ENCODE results near the gene COG7.
"Not testable (repeated sequence)": the region's sequence is repeated elsewhere in the genome, so short reads cannot be mapped to it uniquely, and the experiment has no call there.

Gene COG7

DNA sequence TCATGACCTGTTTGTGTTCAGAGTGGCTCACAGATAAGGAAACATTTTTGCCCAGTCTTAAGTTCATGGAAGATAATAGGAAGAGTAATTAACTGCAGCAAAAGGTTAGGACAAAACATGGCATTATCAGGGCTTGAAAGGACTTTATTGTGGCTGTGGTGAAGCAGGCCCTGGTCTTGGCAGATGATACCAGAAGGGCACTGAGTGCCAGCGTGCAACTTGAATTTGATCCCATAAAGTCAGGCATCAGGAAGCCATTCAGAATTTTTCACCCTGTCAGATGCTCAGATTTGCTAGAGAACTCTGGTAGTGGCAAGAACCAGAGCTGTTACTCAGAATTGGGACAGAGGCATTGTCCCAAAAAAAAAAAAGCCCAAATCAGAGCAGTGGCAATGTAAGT lies 11.2 kb upstream of the COG7 start:
- Histone ChIP-seq H4K20me1 (ENCODE audit: control insufficient read depth, insufficient read depth, low read depth, low read length) (peaks cover 19% of the 10 kb centered on the region; the same call in 1 of the 2 replicates), H3K4me1 (ENCODE audit: control insufficient read depth, low read length) (no peaks in the 10 kb centered on the region), H3K4me3 (ENCODE audit: low read length) (no peak overlapping the region), H3K4me2 (ENCODE audit: low read length) (no peak overlapping the region), H3K79me2 (ENCODE audit: control insufficient read depth, low read length) (no peaks in the 10 kb centered on the region), H3K9me2 (replicated peaks; ENCODE audit: control insufficient read depth, low read length) (no peaks in the 10 kb centered on the region), H3K9me3 (ENCODE audit: control insufficient read depth, insufficient read depth, low read length) (no peaks in the 10 kb centered on the region), H3K27ac (ENCODE audit: low read depth, low read length) (no peak overlapping the region), H3K27me3 (ENCODE audit: control insufficient read depth, low read length) (no peaks in the 10 kb centered on the region), H3K36me3 (ENCODE audit: control insufficient read depth, low read length) (peaks cover 43% of the 10 kb centered on the region), H3F3A (ENCODE audit: control insufficient read depth, insufficient read depth) (peaks cover 82% of the 10 kb centered on the region)
- TF ChIP-seq, protein P1, sequence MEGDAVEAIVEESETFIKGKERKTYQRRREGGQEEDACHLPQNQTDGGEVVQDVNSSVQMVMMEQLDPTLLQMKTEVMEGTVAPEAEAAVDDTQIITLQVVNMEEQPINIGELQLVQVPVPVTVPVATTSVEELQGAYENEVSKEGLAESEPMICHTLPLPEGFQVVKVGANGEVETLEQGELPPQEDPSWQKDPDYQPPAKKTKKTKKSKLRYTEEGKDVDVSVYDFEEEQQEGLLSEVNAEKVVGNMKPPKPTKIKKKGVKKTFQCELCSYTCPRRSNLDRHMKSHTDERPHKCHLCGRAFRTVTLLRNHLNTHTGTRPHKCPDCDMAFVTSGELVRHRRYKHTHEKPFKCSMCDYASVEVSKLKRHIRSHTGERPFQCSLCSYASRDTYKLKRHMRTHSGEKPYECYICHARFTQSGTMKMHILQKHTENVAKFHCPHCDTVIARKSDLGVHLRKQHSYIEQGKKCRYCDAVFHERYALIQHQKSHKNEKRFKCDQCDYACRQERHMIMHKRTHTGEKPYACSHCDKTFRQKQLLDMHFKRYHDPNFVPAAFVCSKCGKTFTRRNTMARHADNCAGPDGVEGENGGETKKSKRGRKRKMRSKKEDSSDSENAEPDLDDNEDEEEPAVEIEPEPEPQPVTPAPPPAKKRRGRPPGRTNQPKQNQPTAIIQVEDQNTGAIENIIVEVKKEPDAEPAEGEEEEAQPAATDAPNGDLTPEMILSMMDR (IDR thresholded peaks at IDR 0.05; ENCODE audit: low read depth, low read length, poor library complexity, severe bottlenecking): no peak
- TF ChIP-seq EZH2phosphoT487 (IDR thresholded peaks at IDR 0.05; ENCODE audit: borderline replicate concordance, low read length): no peak

DNA sequence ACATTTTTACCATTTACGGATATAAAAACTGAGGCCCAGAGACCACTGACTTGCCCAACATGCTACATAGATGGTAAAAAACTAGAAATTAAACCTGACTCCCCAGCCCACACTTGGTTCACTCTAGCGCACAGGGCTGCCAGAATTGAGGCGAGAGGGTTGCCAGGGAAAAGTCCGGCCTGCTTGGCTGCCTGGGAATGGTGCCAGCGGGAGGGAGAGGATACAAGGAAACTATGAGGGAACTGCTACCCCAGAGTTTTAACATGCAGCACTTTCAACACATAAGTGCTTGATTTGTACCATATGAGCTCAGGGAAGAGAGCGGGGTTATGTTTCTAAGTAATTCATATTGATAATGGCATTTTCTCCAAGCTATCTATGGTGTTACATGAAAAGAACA lies 10.0 kb upstream of the COG7 start:
- H3F3A ChIP-seq (ENCODE audit: control insufficient read depth, insufficient read depth): peaks cover 78% of the 10 kb centered on the region
- H4K20me1 ChIP-seq (ENCODE audit: control insufficient read depth, insufficient read depth, low read depth, low read length): peaks cover 14% of the 10 kb centered on the region; the same call in 1 of the 2 replicates
- H3K36me3 ChIP-seq (ENCODE audit: control insufficient read depth, low read length): peaks cover 33% of the 10 kb centered on the region
- H3K4me3 ChIP-seq (ENCODE audit: low read length); H3K4me1 ChIP-seq (ENCODE audit: control insufficient read depth, low read length); H3K9me3 ChIP-seq (ENCODE audit: control insufficient read depth, insufficient read depth, low read length); H3K27ac ChIP-seq (ENCODE audit: low read depth, low read length); H3K4me2 ChIP-seq (ENCODE audit: low read length); H3K9me2 ChIP-seq (replicated peaks; ENCODE audit: control insufficient read depth, low read length); H3K27me3 ChIP-seq (ENCODE audit: control insufficient read depth, low read length); H3K79me2 ChIP-seq (ENCODE audit: control insufficient read depth, low read length): not testable (repeated sequence)

DNA sequence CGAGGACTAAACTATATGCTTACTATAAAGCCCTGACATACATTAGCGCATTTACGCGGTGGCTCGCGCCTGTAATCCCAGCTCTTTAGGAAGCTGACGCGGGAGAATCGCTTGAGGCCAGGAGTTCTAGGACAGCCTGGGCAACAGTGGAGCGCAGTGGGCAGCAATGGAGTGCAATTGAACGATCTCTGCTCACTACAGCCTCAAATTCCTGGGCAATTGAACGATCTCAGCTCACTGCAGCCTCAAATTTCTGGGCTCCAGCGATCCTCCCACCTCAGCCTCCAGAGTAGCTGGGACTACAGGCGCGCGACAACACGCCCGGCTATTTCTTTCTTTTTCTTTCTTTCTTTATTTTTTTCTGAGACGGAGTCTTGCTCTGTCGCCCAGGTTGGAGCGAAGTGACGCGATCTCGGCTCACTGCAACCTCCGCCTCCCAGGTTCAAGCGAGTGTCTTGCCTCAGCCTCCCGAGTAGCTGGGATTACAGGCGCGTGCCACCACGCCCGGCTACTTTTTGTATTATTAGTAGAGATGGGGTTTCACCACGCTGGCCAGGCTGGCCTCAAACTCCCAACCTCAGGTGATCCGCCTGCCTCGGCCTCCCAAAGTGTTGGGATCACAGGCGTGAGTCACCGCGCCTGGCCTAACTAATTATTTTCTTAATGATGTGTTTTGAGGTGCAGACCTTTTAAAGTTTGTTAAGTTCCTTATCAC lies 506 bp upstream of the COG7 start:
- Histone ChIP-seq H3K36me3 (ENCODE audit: control insufficient read depth, low read length) (peaks cover 2% of the 10 kb centered on the region; the same call in 1 of the 2 replicates), H3K27me3 (ENCODE audit: control insufficient read depth, low read length) (no peaks in the 10 kb centered on the region), H3K27ac (ENCODE audit: low read depth, low read length) (no peak overlapping the region), H3K4me2 (ENCODE audit: low read length) (peak overlapping the region; percentile 89), H3F3A (ENCODE audit: control insufficient read depth, insufficient read depth) (no peaks in the 10 kb centered on the region), H3K9me2 (replicated peaks; ENCODE audit: control insufficient read depth, low read length) (no peaks in the 10 kb centered on the region), H3K79me2 (ENCODE audit: control insufficient read depth, low read length) (peaks cover 11% of the 10 kb centered on the region), H3K4me1 (ENCODE audit: control insufficient read depth, low read length) (peaks cover 10% of the 10 kb centered on the region), H3K9me3 (ENCODE audit: control insufficient read depth, insufficient read depth, low read length) (no peaks in the 10 kb centered on the region), H3K4me3 (ENCODE audit: low read length) (peak overlapping the region; percentile 98), H4K20me1 (ENCODE audit: control insufficient read depth, insufficient read depth, low read depth, low read length) (no peaks in the 10 kb centered on the region)
- TF ChIP-seq, protein P1 (IDR thresholded peaks at IDR 0.05; ENCODE audit: low read depth, low read length, poor library complexity, severe bottlenecking): no peak
- TF ChIP-seq EZH2phosphoT487 (IDR thresholded peaks at IDR 0.05; ENCODE audit: borderline replicate concordance, low read length): no peak

DNA sequence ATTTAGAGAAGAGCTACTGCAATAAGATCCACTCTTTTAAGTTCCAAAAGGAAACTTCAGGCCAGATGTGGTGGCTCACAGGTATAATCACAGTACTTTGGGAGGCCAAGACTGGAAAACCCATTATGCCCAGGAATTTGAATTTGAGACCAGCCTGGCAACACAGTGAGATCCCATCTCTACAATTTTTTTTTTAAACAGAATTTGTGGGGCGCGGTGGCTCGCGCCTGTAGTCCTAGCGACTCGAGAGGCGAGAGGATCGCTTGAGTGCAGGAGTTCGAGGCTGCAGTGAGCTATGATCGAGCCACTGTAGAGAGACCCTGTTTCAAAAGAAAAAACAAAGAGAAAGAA lies 793 bp downstream of the COG7 start:
- H3K9me3 ChIP-seq (ENCODE audit: control insufficient read depth, insufficient read depth, low read length): no peaks in the 10 kb centered on the region

More for the DNA sequence above, 793 bp downstream of the COG7 start:
- TF ChIP-seq EZH2phosphoT487 (IDR thresholded peaks at IDR 0.05; ENCODE audit: borderline replicate concordance, low read length): no peak
- TF ChIP-seq, protein P1 (IDR thresholded peaks at IDR 0.05; ENCODE audit: low read depth, low read length, poor library complexity, severe bottlenecking): no peak
- Histone ChIP-seq H3K4me2 (ENCODE audit: low read length) (peak overlapping the region; percentile 89), H3K36me3 (ENCODE audit: control insufficient read depth, low read length) (peaks cover 2% of the 10 kb centered on the region; the same call in 1 of the 2 replicates), H3K4me1 (ENCODE audit: control insufficient read depth, low read length) (peaks cover 10% of the 10 kb centered on the region), H3K4me3 (ENCODE audit: low read length) (peak overlapping the region; percentile 98), H3K27ac (ENCODE audit: low read depth, low read length) (no peak overlapping the region), H3K9me2 (replicated peaks; ENCODE audit: control insufficient read depth, low read length) (no peaks in the 10 kb centered on the region), H4K20me1 (ENCODE audit: control insufficient read depth, insufficient read depth, low read depth, low read length) (no peaks in the 10 kb centered on the region), H3K79me2 (ENCODE audit: control insufficient read depth, low read length) (peaks cover 11% of the 10 kb centered on the region), H3F3A (ENCODE audit: control insufficient read depth, insufficient read depth) (no peaks in the 10 kb centered on the region), H3K27me3 (ENCODE audit: control insufficient read depth, low read length) (no peaks in the 10 kb centered on the region)

All from DOHH2 (cell line).